Type B pancreatic cell (in vitro differentiated cells): ENCODE data around the gene CDH15. TPM values are rescaled to one million over a fixed set of nuclear protein-coding genes. Genes with fewer than 3 reads are reported as not detected.

Experiments
- DNase-seq: peaks from one replicate; pipeline ENCODE4 v3.0.0; 2021; ENCODE audit warnings: mixed read lengths; ENCODE audit not compliant: unreplicated experiment; ENCODE audit errors: extremely low spot score
- H3K27ac Mint-ChIP-seq: 2 replicates; pipeline ENCODE4 v1.8.0; 2021; ENCODE audit warnings: mild to moderate bottlenecking, mixed read lengths
- H3K27me3 Mint-ChIP-seq: 2 replicates; pipeline ENCODE4 v1.8.0; 2021; ENCODE audit warnings: mixed read lengths
- H3K36me3 Mint-ChIP-seq: 2 replicates; pipeline ENCODE4 v1.8.0; 2021; ENCODE audit warnings: mixed read lengths
- H3K4me1 Mint-ChIP-seq: one replicate; pipeline ENCODE4 v1.8.0; 2021; ENCODE audit warnings: mixed read lengths; ENCODE audit not compliant: unreplicated experiment
- H3K4me3 Mint-ChIP-seq: 2 replicates; pipeline ENCODE4 v1.8.0; 2021; ENCODE audit warnings: mild to moderate bottlenecking, mixed read lengths
- H3K9me3 Mint-ChIP-seq: 2 replicates; pipeline ENCODE4 v1.8.0; 2021; ENCODE audit warnings: mixed read lengths
- CTCF ChIP-seq: fragments of 200-600 bp; sonication (generic); conservative IDR thresholded peaks from 2 replicates; pipeline ENCODE4 v1.5.0; 2021; ENCODE audit warnings: antibody characterized with exemption, mild to moderate bottlenecking
- total RNA-seq: library from RNA; stranded (reverse); gene quantifications from 2 replicates; pipeline ENCODE4 v1.2.1, GENCODE V29; 2021; ENCODE audit warnings: low replicate concordance

Gene CDH15
- total RNA-seq, 1 donor from 2014 or later = 5.0 TPM

GRCh38 chr16:89200850-89201411, 29.4 kb downstream of the CDH15 start:
- no peak for DNase-seq
- H3K9me3 Mint-ChIP-seq = peaks cover 7% of the 10 kb centered on the region
- H3K4me1 Mint-ChIP-seq = no peaks in the 10 kb centered on the region
- TF ChIP-seq CTCF = no peak
- H3K4me3 Mint-ChIP-seq = peak overlapping the region; percentile 69
- peaks cover 46% of the 10 kb centered on the region for H3K27me3 Mint-ChIP-seq
- no peaks in the 10 kb centered on the region for H3K36me3 Mint-ChIP-seq
- H3K27ac Mint-ChIP-seq = no peak overlapping the region

GRCh38 chr16:89201439-89202377, 30.2 kb downstream of the CDH15 start:
- peak overlapping the region; percentile 83 for H3K4me3 Mint-ChIP-seq
- DNase-seq = peak; percentile 90
- no peak for TF ChIP-seq CTCF
- H3K27ac Mint-ChIP-seq = no peak overlapping the region
- no peaks in the 10 kb centered on the region for H3K36me3 Mint-ChIP-seq
- no peaks in the 10 kb centered on the region for H3K4me1 Mint-ChIP-seq
- H3K27me3 Mint-ChIP-seq = peaks cover 49% of the 10 kb centered on the region
- peaks cover 7% of the 10 kb centered on the region for H3K9me3 Mint-ChIP-seq

- no peaks in the 10 kb centered on the region for H3K36me3 Mint-ChIP-seq
- TF ChIP-seq CTCF = no peak
- peak overlapping the region; percentile 83 for H3K4me3 Mint-ChIP-seq
- H3K4me1 Mint-ChIP-seq = no peaks in the 10 kb centered on the region
- H3K27me3 Mint-ChIP-seq = peaks cover 51% of the 10 kb centered on the region
- no peak for DNase-seq
- H3K9me3 Mint-ChIP-seq = peaks cover 7% of the 10 kb centered on the region
- no peak overlapping the region for H3K27ac Mint-ChIP-seq
Observed at GRCh38 chr16:89202422-89203215, 31.1 kb downstream of the CDH15 start.

GRCh38 chr16:89207993-89208392, 36.4 kb downstream of the CDH15 start:
- peaks cover 5% of the 10 kb centered on the region for H3K4me1 Mint-ChIP-seq
- no peak overlapping the region for H3K27ac Mint-ChIP-seq
- peaks cover 30% of the 10 kb centered on the region for H3K27me3 Mint-ChIP-seq
- H3K4me3 Mint-ChIP-seq = no peak overlapping the region
- no peaks in the 10 kb centered on the region for H3K36me3 Mint-ChIP-seq
- no peak for TF ChIP-seq CTCF
- peaks cover 4% of the 10 kb centered on the region for H3K9me3 Mint-ChIP-seq
- no peak for DNase-seq

GRCh38 chr16:89209522-89210044, 38.0 kb downstream of the CDH15 start:
- H3K4me1 Mint-ChIP-seq = peaks cover 5% of the 10 kb centered on the region
- H3K4me3 Mint-ChIP-seq = no peak overlapping the region
- no peak for TF ChIP-seq CTCF
- no peak overlapping the region for H3K27ac Mint-ChIP-seq
- no peak for DNase-seq
- H3K27me3 Mint-ChIP-seq = peaks cover 16% of the 10 kb centered on the region
- no peaks in the 10 kb centered on the region for H3K36me3 Mint-ChIP-seq
- H3K9me3 Mint-ChIP-seq = no peaks in the 10 kb centered on the region
